Hepatocyte (in vitro differentiated cells): ENCODE measurements around the gene C20orf204.

Experiments used
- EZH2 ChIP-seq: fragments of 200-600 bp; sonication (generic); IDR thresholded peaks from 2 replicates; pipeline ENCODE4 v1.6.1; 2016; ENCODE audit warnings: antibody characterized with exemption, mild to moderate bottlenecking, borderline replicate concordance
- EZH2phosphoT487 ChIP-seq: fragments of 200-600 bp; sonication (generic); IDR thresholded peaks from one replicate; pipeline ENCODE4 v1.6.1; 2018; ENCODE audit warnings: antibody characterized with exemption, mild to moderate bottlenecking, low read depth, moderate library complexity; ENCODE audit not compliant: unreplicated experiment, severe bottlenecking
- TF ChIP-seq, protein P1 (sequence below): fragments of 200-600 bp; sonication (generic); IDR thresholded peaks from 2 replicates; pipeline ENCODE4 v1.5.1; 2016; ENCODE audit warnings: antibody characterized with exemption, mild to moderate bottlenecking; ENCODE audit not compliant: poor library complexity

DNA sequence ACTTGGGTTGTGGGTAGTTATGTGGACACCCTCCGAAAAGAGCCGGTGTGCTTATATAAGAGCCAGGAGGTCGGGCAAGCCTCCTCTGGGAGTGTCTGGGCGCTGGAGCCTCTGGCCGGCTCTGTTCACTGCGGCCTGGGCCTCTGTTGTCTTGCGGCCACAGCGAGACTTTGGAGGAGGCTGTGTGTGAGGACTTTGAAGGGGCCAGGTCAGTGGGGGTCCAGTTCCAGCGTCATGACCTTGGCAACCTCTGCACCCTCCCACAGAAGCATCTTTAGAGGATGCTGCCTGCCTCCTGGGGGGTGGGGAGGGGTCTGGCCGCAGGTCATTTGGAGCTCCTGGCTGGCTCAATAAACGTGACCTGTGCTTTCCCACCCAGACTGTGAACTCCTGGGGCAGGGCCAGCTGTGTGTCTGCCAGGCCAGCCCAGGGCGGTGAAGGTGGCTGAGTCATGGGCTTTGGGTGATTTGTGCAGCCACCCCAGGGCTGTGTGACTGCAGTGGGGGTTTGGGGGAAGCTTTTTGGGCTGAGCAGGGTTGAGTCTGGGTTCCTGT, 28.2 kb downstream of the C20orf204 start:
- TF ChIP-seq, protein P1, sequence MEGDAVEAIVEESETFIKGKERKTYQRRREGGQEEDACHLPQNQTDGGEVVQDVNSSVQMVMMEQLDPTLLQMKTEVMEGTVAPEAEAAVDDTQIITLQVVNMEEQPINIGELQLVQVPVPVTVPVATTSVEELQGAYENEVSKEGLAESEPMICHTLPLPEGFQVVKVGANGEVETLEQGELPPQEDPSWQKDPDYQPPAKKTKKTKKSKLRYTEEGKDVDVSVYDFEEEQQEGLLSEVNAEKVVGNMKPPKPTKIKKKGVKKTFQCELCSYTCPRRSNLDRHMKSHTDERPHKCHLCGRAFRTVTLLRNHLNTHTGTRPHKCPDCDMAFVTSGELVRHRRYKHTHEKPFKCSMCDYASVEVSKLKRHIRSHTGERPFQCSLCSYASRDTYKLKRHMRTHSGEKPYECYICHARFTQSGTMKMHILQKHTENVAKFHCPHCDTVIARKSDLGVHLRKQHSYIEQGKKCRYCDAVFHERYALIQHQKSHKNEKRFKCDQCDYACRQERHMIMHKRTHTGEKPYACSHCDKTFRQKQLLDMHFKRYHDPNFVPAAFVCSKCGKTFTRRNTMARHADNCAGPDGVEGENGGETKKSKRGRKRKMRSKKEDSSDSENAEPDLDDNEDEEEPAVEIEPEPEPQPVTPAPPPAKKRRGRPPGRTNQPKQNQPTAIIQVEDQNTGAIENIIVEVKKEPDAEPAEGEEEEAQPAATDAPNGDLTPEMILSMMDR: no peak
- no peak for TF ChIP-seq EZH2phosphoT487
- no peak for TF ChIP-seq EZH2
